ENCODE data around the gene PTGIS. TPM values are rescaled to one million over a fixed set of nuclear protein-coding genes. Genes with fewer than 3 reads are reported as not detected.
"Not testable (repeated sequence)": the region's sequence is repeated elsewhere in the genome, so short reads cannot be mapped to it uniquely, and the experiment has no call there.

PTGIS gene
- total and polyA plus RNA-seq, 9 donors = 23.8 to 45.4 (median 28.7) TPM

GRCh38 chr20:49611539-49612126 is 43.7 kb upstream of the PTGIS start:
- H3K4me3 ChIP-seq (ENCODE audit: low read length); H3K9me3 ChIP-seq (replicated peaks; ENCODE audit: control insufficient read depth, low read depth, low read length); H3K36me3 ChIP-seq (ENCODE audit: control insufficient read depth, insufficient read depth, low read length); H3K27me3 ChIP-seq (ENCODE audit: control insufficient read depth, insufficient read depth, low read length); DNase-seq; H3K27ac ChIP-seq (ENCODE audit: low read length): not testable (repeated sequence)
- 37% methylated on average over 3 of the region's 6 CpGs for WGBS (ENCODE audit: insufficient coverage)
- peaks cover 18% of the 10 kb centered on the region for H3K4me1 ChIP-seq (ENCODE audit: control insufficient read depth, insufficient read depth, low read length)

GRCh38 chr20:49610691-49611538 is 43.0 kb upstream of the PTGIS start:
- DNase-seq = peak; percentile 55
- H3K36me3 ChIP-seq (ENCODE audit: control insufficient read depth, insufficient read depth, low read length) = no peaks in the 10 kb centered on the region
- H3K27me3 ChIP-seq (ENCODE audit: control insufficient read depth, insufficient read depth, low read length) = no peaks in the 10 kb centered on the region
- no peak overlapping the region for H3K4me3 ChIP-seq (ENCODE audit: low read length)
- H3K27ac ChIP-seq (ENCODE audit: low read length) = no peak overlapping the region
- H3K4me1 ChIP-seq (ENCODE audit: control insufficient read depth, insufficient read depth, low read length) = peaks cover 22% of the 10 kb centered on the region
- 12% methylated on average over 48 of the region's 48 CpGs for WGBS (ENCODE audit: insufficient coverage)
- H3K9me3 ChIP-seq (replicated peaks; ENCODE audit: control insufficient read depth, low read depth, low read length) = no peaks in the 10 kb centered on the region

- no peaks in the 10 kb centered on the region for H3K36me3 ChIP-seq (ENCODE audit: control insufficient read depth, insufficient read depth, low read length)
- H3K27ac ChIP-seq (ENCODE audit: low read length) = no peak overlapping the region
- no peak overlapping the region for H3K4me3 ChIP-seq (ENCODE audit: low read length)
- peaks cover 37% of the 10 kb centered on the region for H3K4me1 ChIP-seq (ENCODE audit: control insufficient read depth, insufficient read depth, low read length)
- H3K9me3 ChIP-seq (replicated peaks; ENCODE audit: control insufficient read depth, low read depth, low read length) = no peaks in the 10 kb centered on the region
- peak; percentile 59 for DNase-seq
- 3% methylated on average over 11 of the region's 17 CpGs for WGBS (ENCODE audit: insufficient coverage)
- H3K27me3 ChIP-seq (ENCODE audit: control insufficient read depth, insufficient read depth, low read length) = no peaks in the 10 kb centered on the region
Measured at GRCh38 chr20:49608752-49609670, 41.1 kb upstream of the PTGIS start.

GRCh38 chr20:49607568-49607967 is 39.6 kb upstream of the PTGIS start:
- Histone ChIP-seq H3K27me3 (ENCODE audit: control insufficient read depth, insufficient read depth, low read length) (no peaks in the 10 kb centered on the region), H3K4me3 (ENCODE audit: low read length) (no peak overlapping the region), H3K27ac (ENCODE audit: low read length) (no peak overlapping the region), H3K36me3 (ENCODE audit: control insufficient read depth, insufficient read depth, low read length) (no peaks in the 10 kb centered on the region), H3K4me1 (ENCODE audit: control insufficient read depth, insufficient read depth, low read length) (peaks cover 45% of the 10 kb centered on the region), H3K9me3 (replicated peaks; ENCODE audit: control insufficient read depth, low read depth, low read length) (no peaks in the 10 kb centered on the region)
- WGBS (ENCODE audit: insufficient coverage) = 83% methylated on average over 1 of the region's 1 CpG
- no peak for DNase-seq

- 34% methylated on average over 10 of the region's 11 CpGs for WGBS (ENCODE audit: insufficient coverage)
- DNase-seq = peak; percentile 86
Measured at GRCh38 chr20:49603209-49603627, 35.3 kb upstream of the PTGIS start.

GRCh38 chr20:49602345-49603208 is 34.6 kb upstream of the PTGIS start:
- Histone ChIP-seq H3K27me3 (ENCODE audit: control insufficient read depth, insufficient read depth, low read length) (no peaks in the 10 kb centered on the region), H3K36me3 (ENCODE audit: control insufficient read depth, insufficient read depth, low read length) (no peaks in the 10 kb centered on the region), H3K27ac (ENCODE audit: low read length) (peak overlapping the region; percentile 40), H3K9me3 (replicated peaks; ENCODE audit: control insufficient read depth, low read depth, low read length) (no peaks in the 10 kb centered on the region), H3K4me1 (ENCODE audit: control insufficient read depth, insufficient read depth, low read length) (peaks cover 38% of the 10 kb centered on the region), H3K4me3 (ENCODE audit: low read length) (no peak overlapping the region)
- DNase-seq = peak; percentile 73
- 38% methylated on average over 1 of the region's 9 CpGs for WGBS (ENCODE audit: insufficient coverage)

More at GRCh38 chr20:49603209-49603627, 35.3 kb upstream of the PTGIS start:
- no peaks in the 10 kb centered on the region for H3K9me3 ChIP-seq (replicated peaks; ENCODE audit: control insufficient read depth, low read depth, low read length)
- no peaks in the 10 kb centered on the region for H3K27me3 ChIP-seq (ENCODE audit: control insufficient read depth, insufficient read depth, low read length)
- peaks cover 38% of the 10 kb centered on the region for H3K4me1 ChIP-seq (ENCODE audit: control insufficient read depth, insufficient read depth, low read length)
- H3K36me3 ChIP-seq (ENCODE audit: control insufficient read depth, insufficient read depth, low read length) = no peaks in the 10 kb centered on the region
- H3K27ac ChIP-seq (ENCODE audit: low read length) = peak overlapping the region; percentile 40
- H3K4me3 ChIP-seq (ENCODE audit: low read length) = no peak overlapping the region

- no peaks in the 10 kb centered on the region for H3K36me3 ChIP-seq (ENCODE audit: control insufficient read depth, insufficient read depth, low read length)
- H3K4me1 ChIP-seq (ENCODE audit: control insufficient read depth, insufficient read depth, low read length) = peaks cover 39% of the 10 kb centered on the region
- no peaks in the 10 kb centered on the region for H3K27me3 ChIP-seq (ENCODE audit: control insufficient read depth, insufficient read depth, low read length)
- 84% methylated on average over 5 of the region's 5 CpGs for WGBS (ENCODE audit: insufficient coverage)
- H3K27ac ChIP-seq (ENCODE audit: low read length) = no peak overlapping the region
- no peak overlapping the region for H3K4me3 ChIP-seq (ENCODE audit: low read length)
- H3K9me3 ChIP-seq (replicated peaks; ENCODE audit: control insufficient read depth, low read depth, low read length) = no peaks in the 10 kb centered on the region
- DNase-seq = no peak
Measured at GRCh38 chr20:49601153-49601924, 33.4 kb upstream of the PTGIS start.

GRCh38 chr20:49599746-49600113 is 31.8 kb upstream of the PTGIS start:
- Histone ChIP-seq H3K4me3 (ENCODE audit: low read length) (no peak overlapping the region), H3K4me1 (ENCODE audit: control insufficient read depth, insufficient read depth, low read length) (peaks cover 38% of the 10 kb centered on the region), H3K27me3 (ENCODE audit: control insufficient read depth, insufficient read depth, low read length) (no peaks in the 10 kb centered on the region), H3K27ac (ENCODE audit: low read length) (no peak overlapping the region), H3K36me3 (ENCODE audit: control insufficient read depth, insufficient read depth, low read length) (no peaks in the 10 kb centered on the region), H3K9me3 (replicated peaks; ENCODE audit: control insufficient read depth, low read depth, low read length) (no peaks in the 10 kb centered on the region)
- no peak for DNase-seq
- WGBS (ENCODE audit: insufficient coverage) = 50% methylated on average over 1 of the region's 4 CpGs

GRCh38 chr20:49597825-49598395 is 30.0 kb upstream of the PTGIS start:
- H3K4me3 ChIP-seq (ENCODE audit: low read length) = no peak overlapping the region
- no peaks in the 10 kb centered on the region for H3K9me3 ChIP-seq (replicated peaks; ENCODE audit: control insufficient read depth, low read depth, low read length)
- no peaks in the 10 kb centered on the region for H3K27me3 ChIP-seq (ENCODE audit: control insufficient read depth, insufficient read depth, low read length)
- H3K27ac ChIP-seq (ENCODE audit: low read length) = no peak overlapping the region
- DNase-seq = no peak
- WGBS (ENCODE audit: insufficient coverage) = 90% methylated on average over 2 of the region's 4 CpGs
- peaks cover 48% of the 10 kb centered on the region for H3K4me1 ChIP-seq (ENCODE audit: control insufficient read depth, insufficient read depth, low read length)
- H3K36me3 ChIP-seq (ENCODE audit: control insufficient read depth, insufficient read depth, low read length) = no peaks in the 10 kb centered on the region

Data from muscle of leg (tissue), 11 donors.